Tibial nerve (tissue), 4 donors: ENCODE measurements around the gene FGFR3. TPM values are rescaled to one million over a fixed set of nuclear protein-coding genes. Genes with fewer than 3 reads are reported as not detected.

Experiments
- DNase-seq, 2 donors: peaks; one replicate each; pipeline ENCODE4 v3.0.0-alpha.2; 2019; ENCODE audit warnings: low spot score in 2 of 2
- H3K27ac ChIP-seq, 4 donors: fragments of 200-600 bp; sonication (generic) in 3 of 4; one replicate each; pipeline ENCODE4 v1.5.1; 2017 to 2019; ENCODE audit warnings: mild to moderate bottlenecking in 1 of 4
- H3K27me3 ChIP-seq, 2 donors: fragments of 200-600 bp; sonication (generic) in 1 of 2; one replicate each; pipeline versions ENCODE4 v1.5.1 to v1.6.0; 2017 to 2019
- H3K36me3 ChIP-seq, 3 donors: fragments of 200-600 bp; sonication (generic); one replicate each; pipeline ENCODE4 v1.5.1; 2018 to 2019
- H3K4me1 ChIP-seq, 4 donors: fragments of 200-600 bp; sonication (generic) in 3 of 4; one replicate each; pipeline ENCODE4 v1.5.1; 2017 to 2019
- H3K4me3 ChIP-seq, 4 donors: fragments of 200-600 bp; sonication (generic) in 3 of 4; one replicate each; pipeline ENCODE4 v1.5.1; 2017 to 2019; ENCODE audit warnings: mild to moderate bottlenecking in 1 of 4, moderate library complexity in 1 of 4
- H3K9me3 ChIP-seq, 4 donors: fragments of 200-600 bp; sonication (generic) in 3 of 4; one replicate each; pipeline ENCODE4 v1.5.1; 2017 to 2019
- CTCF ChIP-seq, 5 experiments: fragments of 200-600 bp in 3 of 5; fragments of 450-650 bp in 2 of 5; sonication (generic) in 3 of 5; IDR thresholded peaks; one replicate each; pipeline ENCODE4 v1.5.1; 2016 to 2019; ENCODE audit warnings: antibody characterized with exemption in 5 of 5, mild to moderate bottlenecking in 3 of 5, moderate library complexity in 2 of 5
- EP300 ChIP-seq, 2 donors: sonication (generic); formaldehyde crosslinking; IDR thresholded peaks; one replicate each; pipeline ENCODE4 v1.6.1; 2017; ENCODE audit warnings: antibody characterized with exemption in 2 of 2, mild to moderate bottlenecking in 1 of 2
- POLR2A ChIP-seq, 2 donors: fragments of 450-650 bp; IDR thresholded peaks; one replicate each; pipeline ENCODE4 v1.6.1; 2017; ENCODE audit warnings: antibody characterized with exemption in 2 of 2, mild to moderate bottlenecking in 2 of 2, moderate library complexity in 2 of 2
- WGBS, 2 donors: methylation state at CpG; one replicate each; pipeline ENCODE4 v1.1.5; 2018; 5-methylcytosine and 5-hydroxymethylcytosine counted together
- total RNA-seq, 4 donors: library from RNA; depleted of rRNA; stranded (reverse); fragments of >200 nt; gene quantifications; one replicate each; pipeline ENCODE4 v1.1.0, GENCODE V29; 2016

FGFR3 gene
- total RNA-seq, 4 donors from 2014 or later: 2.7 to 11.2 (median 5.1) TPM

- Histone ChIP-seq H3K4me3 (no peak overlapping the region), H3K27ac (no peak overlapping the region), H3K9me3 (no peaks in the 10 kb centered on the region), H3K4me1 (peaks cover 0 to 23% (median 0%) of the 10 kb centered on the region in 4 donors), H3K36me3 (no peaks in the 10 kb centered on the region), H3K27me3 (peaks cover 0 to 4% of the 10 kb centered on the region in 2 donors)
- no peak for TF ChIP-seq EP300 (IDR thresholded peaks at IDR 0.05)
- TF ChIP-seq CTCF (IDR thresholded peaks at IDR 0.05): no peak
- TF ChIP-seq POLR2A (IDR thresholded peaks at IDR 0.05): no peak
- DNase-seq: no peak
- WGBS, 2 donors: 36 to 50% methylated on average over 19 to 23 of the region's 25 CpGs
Measured at GRCh38 chr4:1787411-1788077, 5.5 kb upstream of the FGFR3 start.

GRCh38 chr4:1788254-1788973 is 4.7 kb upstream of the FGFR3 start:
- no peak for DNase-seq
- H3K36me3 ChIP-seq: no peaks in the 10 kb centered on the region
- peaks cover 0 to 28% (median 0%) of the 10 kb centered on the region in 4 donors for H3K4me1 ChIP-seq
- H3K27ac ChIP-seq: no peak overlapping the region
- no peaks in the 10 kb centered on the region for H3K9me3 ChIP-seq
- no peak for TF ChIP-seq EP300 (IDR thresholded peaks at IDR 0.05)
- no peak for TF ChIP-seq CTCF (IDR thresholded peaks at IDR 0.05)
- TF ChIP-seq POLR2A (IDR thresholded peaks at IDR 0.05): no peak
- no peak overlapping the region for H3K4me3 ChIP-seq
- 50 to 58% methylated on average over 10 to 13 of the region's 13 CpGs for WGBS, 2 donors
- peaks cover 0 to 7% of the 10 kb centered on the region in 2 donors for H3K27me3 ChIP-seq

- no peak for DNase-seq
- H3K4me1 ChIP-seq: peaks cover 0 to 37% (median 4%) of the 10 kb centered on the region in 4 donors
- 86 to 93% methylated on average over 20 to 21 of the region's 21 CpGs for WGBS, 2 donors
- no peak overlapping the region for H3K4me3 ChIP-seq
- H3K36me3 ChIP-seq: no peaks in the 10 kb centered on the region
- no peaks in the 10 kb centered on the region for H3K9me3 ChIP-seq
- TF ChIP-seq EP300 (IDR thresholded peaks at IDR 0.05) (no peak), POLR2A (IDR thresholded peaks at IDR 0.05) (no peak), CTCF (IDR thresholded peaks at IDR 0.05) (no peak)
- no peak overlapping the region for H3K27ac ChIP-seq
- H3K27me3 ChIP-seq: peaks cover 0 to 14% of the 10 kb centered on the region in 2 donors
Measured at GRCh38 chr4:1789552-1789951, 3.5 kb upstream of the FGFR3 start.

- Histone ChIP-seq H3K27me3 (peaks cover 0 to 16% of the 10 kb centered on the region in 2 donors), H3K27ac (no peak overlapping the region), H3K36me3 (no peaks in the 10 kb centered on the region), H3K4me1 (peaks cover 0 to 37% (median 6%) of the 10 kb centered on the region in 4 donors), H3K9me3 (no peaks in the 10 kb centered on the region), H3K4me3 (no peak overlapping the region)
- DNase-seq: no peak
- TF ChIP-seq EP300 (IDR thresholded peaks at IDR 0.05) (no peak), CTCF (IDR thresholded peaks at IDR 0.05) (no peak), POLR2A (IDR thresholded peaks at IDR 0.05) (no peak)
- WGBS, 2 donors: 93% methylated on average over 9 to 10 of the region's 10 CpGs
Measured at GRCh38 chr4:1790005-1790404, 3.1 kb upstream of the FGFR3 start.
